ENCODE data around the gene RAB31.

RAB31 gene

DNA sequence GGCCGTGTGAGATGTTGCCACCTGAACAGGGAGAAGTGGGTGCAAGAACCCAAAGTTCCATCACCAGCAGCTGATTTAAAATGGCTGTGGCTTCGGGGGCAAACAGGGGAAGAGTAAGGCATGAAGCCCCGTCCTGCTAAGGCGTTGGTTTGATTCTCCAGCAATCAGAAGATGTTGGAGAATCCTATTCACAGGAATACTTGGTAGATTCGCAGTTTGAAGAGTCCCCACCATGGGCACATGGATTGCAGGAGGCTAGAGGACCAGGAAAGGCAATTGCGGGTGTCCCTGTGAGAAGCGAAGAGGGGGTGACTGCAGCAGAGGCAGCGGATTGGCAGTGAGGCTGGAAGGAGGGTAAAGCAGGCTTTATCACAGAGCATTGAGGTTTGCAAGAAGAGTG, 131.1 kb downstream of the RAB31 start:
- DNase-seq (ENCODE audit: extremely low read depth, low read depth), result no peak
- TF ChIP-seq, protein P1, sequence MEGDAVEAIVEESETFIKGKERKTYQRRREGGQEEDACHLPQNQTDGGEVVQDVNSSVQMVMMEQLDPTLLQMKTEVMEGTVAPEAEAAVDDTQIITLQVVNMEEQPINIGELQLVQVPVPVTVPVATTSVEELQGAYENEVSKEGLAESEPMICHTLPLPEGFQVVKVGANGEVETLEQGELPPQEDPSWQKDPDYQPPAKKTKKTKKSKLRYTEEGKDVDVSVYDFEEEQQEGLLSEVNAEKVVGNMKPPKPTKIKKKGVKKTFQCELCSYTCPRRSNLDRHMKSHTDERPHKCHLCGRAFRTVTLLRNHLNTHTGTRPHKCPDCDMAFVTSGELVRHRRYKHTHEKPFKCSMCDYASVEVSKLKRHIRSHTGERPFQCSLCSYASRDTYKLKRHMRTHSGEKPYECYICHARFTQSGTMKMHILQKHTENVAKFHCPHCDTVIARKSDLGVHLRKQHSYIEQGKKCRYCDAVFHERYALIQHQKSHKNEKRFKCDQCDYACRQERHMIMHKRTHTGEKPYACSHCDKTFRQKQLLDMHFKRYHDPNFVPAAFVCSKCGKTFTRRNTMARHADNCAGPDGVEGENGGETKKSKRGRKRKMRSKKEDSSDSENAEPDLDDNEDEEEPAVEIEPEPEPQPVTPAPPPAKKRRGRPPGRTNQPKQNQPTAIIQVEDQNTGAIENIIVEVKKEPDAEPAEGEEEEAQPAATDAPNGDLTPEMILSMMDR (IDR thresholded peaks at IDR 0.05; ENCODE audit: low read depth, low read length), result no peak

DNA sequence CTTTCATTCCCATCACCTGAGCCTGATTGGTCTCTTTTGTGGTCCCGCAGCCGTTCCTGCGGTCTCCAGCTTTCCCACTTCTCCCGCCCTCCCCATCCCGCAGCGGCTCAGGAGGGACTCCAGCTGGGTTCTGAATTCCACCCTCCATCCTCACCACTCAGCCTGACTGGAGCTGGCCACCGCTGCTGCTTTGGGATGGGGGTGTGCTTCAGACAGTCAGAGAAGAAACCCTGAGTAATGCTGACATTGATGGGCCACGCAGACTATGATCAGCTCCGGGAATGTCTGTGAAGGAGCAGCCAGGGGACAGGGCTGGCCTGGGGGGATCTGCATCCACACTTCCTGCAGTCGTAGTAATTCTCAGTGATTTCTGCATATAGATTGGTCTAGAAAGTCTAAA, 131.8 kb downstream of the RAB31 start:
- TF ChIP-seq, protein P1 (IDR thresholded peaks at IDR 0.05; ENCODE audit: low read depth, low read length), result no peak
- DNase-seq (ENCODE audit: extremely low read depth, low read depth), result no peak

DNA sequence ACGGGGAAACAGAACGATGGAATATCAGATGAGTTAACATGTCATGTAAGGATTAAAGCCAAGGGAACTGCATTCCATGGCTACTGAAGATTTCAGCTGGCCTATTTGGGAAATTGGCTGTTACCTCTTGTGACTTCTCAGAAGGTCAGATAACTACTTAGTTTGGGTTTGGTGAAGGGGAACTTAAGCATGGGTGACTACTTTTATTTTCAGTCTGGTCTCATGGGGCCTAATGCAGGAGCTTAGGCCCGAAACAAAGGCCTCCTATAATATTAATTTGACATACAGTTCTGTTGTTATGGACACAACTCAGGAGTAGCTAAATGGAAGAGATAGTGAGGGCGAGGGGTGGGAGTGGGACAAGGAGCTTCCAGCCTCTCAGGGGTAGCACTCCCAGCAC, 133.7 kb downstream of the RAB31 start:
- DNase-seq (ENCODE audit: extremely low read depth, low read depth), result no peak
- TF ChIP-seq, protein P1 (IDR thresholded peaks at IDR 0.05; ENCODE audit: low read depth, low read length), result no peak

DNA sequence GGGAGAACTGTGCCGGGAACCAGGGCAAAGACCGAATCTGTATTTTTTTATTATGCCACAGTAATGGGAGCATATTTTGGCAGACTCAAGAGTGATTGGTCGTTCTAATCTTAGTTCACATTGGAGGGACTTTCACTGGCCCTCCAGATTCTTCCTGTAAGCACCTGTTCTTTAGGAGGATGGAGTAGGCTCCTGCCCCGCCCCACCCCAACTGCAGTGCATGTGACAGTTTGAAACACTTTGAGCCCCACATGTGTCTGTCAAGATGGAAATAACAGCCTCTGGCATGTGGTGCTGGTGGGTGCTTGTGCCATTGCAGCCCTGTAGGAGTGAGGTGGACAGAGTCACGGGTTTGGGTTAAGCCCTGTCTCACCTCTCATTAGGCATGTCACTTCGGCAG, 134.3 kb downstream of the RAB31 start:
- DNase-seq (ENCODE audit: extremely low read depth, low read depth), result no peak
- TF ChIP-seq, protein P1 (IDR thresholded peaks at IDR 0.05; ENCODE audit: low read depth, low read length), result no peak

DNA sequence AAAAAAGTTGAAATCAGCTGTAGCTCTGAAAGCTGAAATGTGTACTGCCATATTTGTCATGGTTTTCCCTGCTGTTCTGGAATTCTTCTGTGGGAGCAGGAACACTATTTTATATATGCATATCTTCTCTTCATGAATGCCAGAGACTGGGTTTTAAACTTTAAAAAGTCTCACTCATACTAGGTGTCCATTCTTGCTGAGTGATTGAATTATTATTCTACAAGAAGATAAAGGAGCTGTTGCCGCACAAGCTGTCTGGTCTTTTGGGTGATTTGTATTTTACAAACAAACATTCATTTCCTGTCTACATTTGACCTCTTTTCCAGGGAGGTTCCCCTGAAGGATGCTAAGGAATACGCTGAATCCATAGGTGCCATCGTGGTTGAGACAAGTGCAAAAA, 137.2 kb downstream of the RAB31 start:
- TF ChIP-seq, protein P1 (IDR thresholded peaks at IDR 0.05; ENCODE audit: low read depth, low read length), result no peak
- DNase-seq (ENCODE audit: extremely low read depth, low read depth), result no peak

DNA sequence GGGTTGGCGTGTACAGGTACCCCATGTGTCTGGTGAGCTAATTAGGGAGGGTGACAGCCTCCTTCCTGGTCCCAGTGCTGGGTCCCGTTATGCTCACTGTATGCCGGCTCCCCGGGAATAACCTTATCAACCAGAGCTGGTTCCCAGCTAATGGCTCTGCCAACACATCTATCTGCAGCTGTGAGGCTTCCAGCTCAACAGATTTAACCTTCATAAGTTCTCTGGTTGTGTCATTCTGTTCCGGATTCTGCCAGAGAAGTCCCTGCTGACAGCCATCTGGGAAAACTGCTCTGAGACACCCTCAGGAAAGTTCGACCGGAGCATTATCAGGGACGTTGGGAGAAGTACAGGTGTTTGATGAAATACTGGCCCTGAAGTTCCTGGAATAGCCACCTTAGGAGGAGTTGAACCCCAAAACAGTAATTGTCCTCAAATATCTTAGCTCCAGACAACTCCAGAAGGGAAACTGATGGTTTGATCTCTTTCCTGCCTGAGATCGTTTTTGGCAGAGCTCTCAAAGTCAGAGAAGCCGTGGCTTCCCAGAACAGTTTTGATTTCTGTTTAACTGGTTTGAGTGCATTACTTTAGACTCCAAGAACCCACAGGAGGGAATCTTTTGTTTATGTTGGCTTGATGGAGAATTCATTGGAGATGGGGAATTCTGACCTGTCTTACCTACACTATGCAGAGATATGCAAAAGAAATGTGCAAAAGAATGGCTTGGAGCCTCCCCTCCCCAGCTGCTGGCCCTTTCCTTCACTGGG, 138.2 kb downstream of the RAB31 start:
- TF ChIP-seq, protein P1 (IDR thresholded peaks at IDR 0.05; ENCODE audit: low read depth, low read length), result no peak
- DNase-seq (ENCODE audit: extremely low read depth, low read depth), result no peak

DNA sequence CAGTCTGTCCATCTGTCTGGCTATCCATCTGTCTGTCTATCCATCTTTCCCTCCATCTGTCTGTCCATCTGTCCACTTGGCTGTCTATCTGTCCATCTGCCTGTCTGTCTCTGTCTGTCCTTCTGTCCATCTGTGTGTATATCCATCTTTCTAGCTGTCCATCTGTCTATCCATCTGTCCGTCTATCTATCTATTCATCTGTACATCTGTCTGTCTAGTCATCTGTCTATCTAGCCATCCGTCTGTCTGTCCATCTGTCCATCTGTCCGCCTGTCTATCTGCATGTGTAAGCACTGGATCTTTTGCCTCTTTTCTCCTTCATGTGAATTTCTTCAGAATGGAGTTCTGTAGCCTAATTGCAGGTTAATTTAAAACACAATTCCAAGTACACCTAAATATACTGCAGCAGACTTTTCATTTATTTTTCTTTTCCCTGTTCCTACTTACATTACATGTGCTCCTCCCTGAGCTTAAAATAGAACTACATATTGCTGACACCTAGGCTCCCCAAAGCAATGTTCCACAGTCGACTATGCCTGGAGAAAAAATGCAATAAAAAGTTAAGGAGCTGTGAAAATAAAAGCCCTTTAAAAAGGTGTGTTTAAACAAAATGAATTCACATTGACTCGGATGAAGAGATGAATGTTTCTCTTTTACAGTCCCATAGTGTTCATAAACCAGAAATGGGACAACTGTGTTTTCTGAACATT, 140.2 kb downstream of the RAB31 start:
- TF ChIP-seq, protein P1 (IDR thresholded peaks at IDR 0.05; ENCODE audit: low read depth, low read length), result no peak
- DNase-seq (ENCODE audit: extremely low read depth, low read depth), result no peak

Measured in AG09319 (cell line).